SU-DHL-6 (cell line): ENCODE results near the gene CPNE5.

Experiments
- H2AFZ ChIP-seq: fragments of 200-600 bp; sonication (generic); 2 replicates; pipeline ENCODE4 v1.6.1; 2014; ENCODE audit warnings: low read depth, mild to moderate bottlenecking, moderate library complexity, mixed read lengths, antibody characterized with exemption, low read length; ENCODE audit not compliant: severe bottlenecking
- H3F3A ChIP-seq: fragments of 200-600 bp; shearing (Covaris generic); 2 replicates; pipeline ENCODE4 v1.6.0; 2016; ENCODE audit warnings: antibody characterized with exemption, mild to moderate bottlenecking; ENCODE audit not compliant: insufficient read depth
- H3K27ac ChIP-seq: fragments of 200-600 bp; sonication (generic); 2 replicates; pipeline ENCODE4 v1.5.1; 2016; ENCODE audit warnings: low read depth, mild to moderate bottlenecking, low read length, moderate library complexity, mixed read lengths
- H3K27me3 ChIP-seq: fragments of 200-600 bp; sonication (generic), shearing (Covaris generic); 2 replicates; pipeline ENCODE4 v1.6.0; 2014; ENCODE audit warnings: mild to moderate bottlenecking, low read length
- H3K36me3 ChIP-seq: fragments of 200-600 bp; sonication (generic); 2 replicates; pipeline ENCODE4 v1.6.1; 2014; ENCODE audit warnings: mild to moderate bottlenecking, low read length, mixed read lengths
- H3K4me2 ChIP-seq: fragments of 300-600, 200-600 bp; shearing (Covaris generic), sonication (generic); 2 replicates; pipeline ENCODE4 v1.6.0; 2014; ENCODE audit warnings: low read length, low read depth, mild to moderate bottlenecking; ENCODE audit not compliant: poor library complexity, severe bottlenecking
- H3K4me3 ChIP-seq: fragments of 200-600 bp; sonication (generic); 2 replicates; pipeline ENCODE4 v1.5.1; 2014; ENCODE audit warnings: antibody characterized with exemption, low read length, mild to moderate bottlenecking, mixed read lengths; ENCODE audit not compliant: insufficient read depth, poor library complexity, severe bottlenecking
- H3K79me2 ChIP-seq: fragments of 200-600 bp; sonication (generic); 2 replicates; pipeline ENCODE4 v1.6.1; 2014; ENCODE audit warnings: mild to moderate bottlenecking, low read length, moderate library complexity; ENCODE audit not compliant: insufficient read depth
- H3K9ac ChIP-seq: fragments of 200-600 bp; sonication (generic); 2 replicates; pipeline ENCODE4 v1.7.0; 2014; ENCODE audit warnings: mild to moderate bottlenecking, low read length
- H3K9me2 ChIP-seq: fragments of 200-600 bp; sonication (generic); replicated peaks from 2 replicates; pipeline ENCODE4 v1.6.1; 2014; ENCODE audit warnings: low read length; ENCODE audit not compliant: insufficient read depth
- H3K9me3 ChIP-seq: fragments of 200-600 bp; sonication (generic); 2 replicates; pipeline ENCODE4 v1.6.1; 2014; ENCODE audit warnings: low read length, mixed read lengths; ENCODE audit not compliant: insufficient read depth
- H4K20me1 ChIP-seq: fragments of 200-600 bp; sonication (generic); 2 replicates; pipeline ENCODE4 v1.6.1; 2014; ENCODE audit warnings: low read depth, mild to moderate bottlenecking, antibody characterized with exemption, low read length, moderate library complexity, mixed read lengths
- CTCF ChIP-seq: fragments of 200-600 bp; sonication (generic); IDR thresholded peaks from one replicate; pipeline ENCODE4 v1.5.1; 2017; ENCODE audit warnings: antibody characterized with exemption, mild to moderate bottlenecking, low read length, moderate library complexity; ENCODE audit not compliant: insufficient read depth, poor library complexity, severe bottlenecking
- EZH2phosphoT487 ChIP-seq: fragments of 200-600 bp; sonication (generic), shearing (Covaris generic); conservative IDR thresholded peaks from 2 replicates; pipeline ENCODE4 v1.6.1; 2018; ENCODE audit warnings: mild to moderate bottlenecking, antibody characterized with exemption, low read length, moderate library complexity, mixed read lengths

Gene CPNE5

GRCh38 chr6:36839749-36840431 is 646 bp upstream of the CPNE5 start:
- Histone ChIP-seq H3K4me2 (peak overlapping the region; percentile 42), H3K9me3 (no peaks in the 10 kb centered on the region), H3K79me2 (no peaks in the 10 kb centered on the region), H2AFZ (no peak overlapping the region), H4K20me1 (no peaks in the 10 kb centered on the region), H3K27ac (no peak overlapping the region), H3K4me3 (no peak overlapping the region), H3F3A (no peaks in the 10 kb centered on the region), H3K27me3 (no peaks in the 10 kb centered on the region), H3K36me3 (no peaks in the 10 kb centered on the region), H3K9me2 (no peaks in the 10 kb centered on the region), H3K9ac (no peak overlapping the region)
- peak; percentile 11 for TF ChIP-seq CTCF
- 0 out of 2 replicates have a peak, but pooled peaks have one; percentile 72 for TF ChIP-seq EZH2phosphoT487

GRCh38 chr6:36837686-36838085 is 1.6 kb downstream of the CPNE5 start:
- no peak overlapping the region for H3K9ac ChIP-seq
- H3K9me3 ChIP-seq, result no peaks in the 10 kb centered on the region
- no peaks in the 10 kb centered on the region for H3K27me3 ChIP-seq
- no peak overlapping the region for H2AFZ ChIP-seq
- H3K4me2 ChIP-seq, result no peak overlapping the region
- H3K79me2 ChIP-seq, result no peaks in the 10 kb centered on the region
- H3K27ac ChIP-seq, result no peak overlapping the region
- no peaks in the 10 kb centered on the region for H3K36me3 ChIP-seq
- H3K9me2 ChIP-seq, result no peaks in the 10 kb centered on the region
- TF ChIP-seq EZH2phosphoT487 (no peak), CTCF (no peak)
- no peak overlapping the region for H3K4me3 ChIP-seq
- H3F3A ChIP-seq, result no peaks in the 10 kb centered on the region
- no peaks in the 10 kb centered on the region for H4K20me1 ChIP-seq

DNA sequence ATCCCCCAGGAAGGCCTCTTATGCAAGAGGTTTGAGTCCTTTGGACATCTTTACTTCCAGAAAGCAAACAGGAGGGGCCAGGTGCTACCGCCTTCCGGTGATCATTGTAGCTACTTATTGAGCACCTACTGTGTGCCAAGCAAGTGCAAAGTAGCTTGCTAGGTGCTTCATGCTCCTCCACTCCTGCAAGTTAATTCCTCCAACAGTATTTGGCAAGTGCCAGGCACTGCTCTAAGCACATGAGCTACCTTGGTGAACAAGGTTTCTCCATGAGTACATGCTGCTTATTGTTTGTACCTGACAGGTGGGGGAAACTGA is 2.3 kb downstream of the CPNE5 start:
- Histone ChIP-seq H2AFZ (no peak overlapping the region), H3K9ac (no peak overlapping the region), H3F3A (no peaks in the 10 kb centered on the region), H3K79me2 (no peaks in the 10 kb centered on the region), H3K27me3 (no peaks in the 10 kb centered on the region), H3K36me3 (no peaks in the 10 kb centered on the region), H3K9me2 (no peaks in the 10 kb centered on the region), H3K9me3 (no peaks in the 10 kb centered on the region), H4K20me1 (no peaks in the 10 kb centered on the region), H3K4me2 (no peak overlapping the region), H3K4me3 (no peak overlapping the region), H3K27ac (no peak overlapping the region)
- no peak for TF ChIP-seq CTCF
- TF ChIP-seq EZH2phosphoT487, result no peak
